HepG2 (cell line): ENCODE data around the gene TNFAIP6. TPM values are rescaled to one million over a fixed set of nuclear protein-coding genes. Genes with fewer than 3 reads are reported as not detected.

Experiments used
- ATAC-seq: fragments of 200-7000 bp; cut with Tn5 transposase; 3 replicates; pipeline ENCODE4 v1.9.1; 2020; ENCODE audit warnings: mild to moderate bottlenecking, moderate library complexity
- Bru-seq: library from RNA; stranded (reverse); fragments of 400-500 nt; gene quantifications from one replicate; lab custom pipeline; 2021; lab: Mats Ljungman, UMichigan
- BruChase-seq, 2 experiments: library from RNA; stranded (reverse); fragments of 400-500 nt; gene quantifications; one replicate each; lab custom pipeline; 2021; lab: Mats Ljungman, UMichigan
- BruUV-seq: library from RNA; stranded (reverse); fragments of 400-500 nt; replicated peaks from 2 replicates; lab custom pipeline; 2021; lab: Mats Ljungman, UMichigan
- CTCF ChIA-PET: fragments of 300-600 bp; formaldehyde crosslinking; extraction: SDS; loops from one replicate; lab custom pipeline; 2021; ENCODE audit warnings: low total read pairs, inconsistent platforms, low intra/inter-chr PET ratio; lab: Yijun Ruan, JAX
- POLR2A ChIA-PET: fragments of 350-600 bp; sonication (Branson Sonifier 250); formaldehyde crosslinking; loops from one replicate; lab custom pipeline; 2020; ENCODE audit warnings: antibody characterized with exemption, inconsistent platforms; lab: Yijun Ruan, JAX
- DNase-seq: peaks from one replicate; pipeline ENCODE4 v3.0.0-alpha.2; 2015; ENCODE audit warnings: low spot score
- FAIRE-seq: peaks from 3 replicates; lab custom pipeline; 2011; peaks lifted over from hg19 to GRCh38; lab: Jason Lieb, UNC
- H2AFZ ChIP-seq: one replicate; pipeline ENCODE4 v1.6.1; 2011; ENCODE audit warnings: low read length, inconsistent platforms
- H3K27ac ChIP-seq: fragments of 300-600 bp; 3 replicates; pipeline ENCODE4 v1.8.0; 2011; ENCODE audit warnings: mixed run types, mild to moderate bottlenecking, mixed read lengths, low read length, inconsistent platforms; ENCODE audit not compliant: insufficient read depth; ENCODE audit errors: extremely low read length
- H3K27me3 ChIP-seq, 2 experiments: fragments of 200-600 bp in 1 of 2; 2 replicates in 1 of 2; 3 replicates in 1 of 2; pipeline versions ENCODE4 v1.6.0 to v1.8.0; 2011; ENCODE audit warnings: low read length in 2 of 2, mild to moderate bottlenecking in 2 of 2, moderate library complexity in 2 of 2, inconsistent platforms in 1 of 2; ENCODE audit not compliant: insufficient read depth in 2 of 2, control insufficient read depth in 1 of 2
- H3K36me3 ChIP-seq, 2 experiments: fragments of 200-600 bp in 1 of 2; replicated peaks in 1 of 2; 2 replicates in 1 of 2; 3 replicates in 1 of 2; pipeline versions ENCODE4 v1.5.1 to v1.8.0; 2011; ENCODE audit warnings: low read length in 2 of 2, inconsistent platforms in 1 of 2; ENCODE audit not compliant: insufficient read depth in 2 of 2, control insufficient read depth in 1 of 2
- H3K4me1 ChIP-seq: 2 replicates; pipeline ENCODE4 v1.5.1; 2012; ENCODE audit warnings: low read length, inconsistent platforms; ENCODE audit not compliant: insufficient read depth
- H3K4me2 ChIP-seq: 2 replicates; pipeline ENCODE4 v1.6.0; 2011; ENCODE audit warnings: low read depth, low read length, inconsistent platforms
- H3K4me3 ChIP-seq, 3 experiments: fragments of 200-600 bp in 1 of 3; sonication (generic), shearing (Covaris generic) in 1 of 3; replicated peaks in 1 of 3; 2 replicates each; pipeline ENCODE4 v1.5.1; 2011 to 2016; ENCODE audit warnings: low read length in 3 of 3, inconsistent platforms in 2 of 3, low read depth in 2 of 3, mild to moderate bottlenecking in 2 of 3, control low read depth in 1 of 3, mixed read lengths in 1 of 3; ENCODE audit not compliant: insufficient read depth in 1 of 3
- H3K79me2 ChIP-seq: one replicate; pipeline ENCODE4 v1.6.1; 2011; ENCODE audit warnings: low read length, inconsistent platforms; ENCODE audit not compliant: insufficient read depth
- H3K9ac ChIP-seq: 2 replicates; pipeline ENCODE4 v1.6.0; 2011; ENCODE audit warnings: mild to moderate bottlenecking, low read depth, low read length, inconsistent platforms; ENCODE audit not compliant: insufficient read depth
- H3K9me3 ChIP-seq: 2 replicates; pipeline ENCODE4 v1.5.1; 2012; ENCODE audit warnings: mild to moderate bottlenecking, low read length
- H4K20me1 ChIP-seq: 2 replicates; pipeline ENCODE4 v1.6.0; 2011; ENCODE audit warnings: inconsistent platforms, mild to moderate bottlenecking, low read length, moderate library complexity; ENCODE audit not compliant: insufficient read depth
- BCLAF1 ChIP-seq: fragments of 450-650 bp; IDR thresholded peaks from 2 replicates; pipeline ENCODE4 v1.6.1; 2017; ENCODE audit warnings: mild to moderate bottlenecking
- ELF1 ChIP-seq: sonication (generic); formaldehyde crosslinking; IDR thresholded peaks from 2 replicates; pipeline ENCODE4 v1.4.0; 2020; ENCODE audit warnings: missing genetic modification reagents
- ISL2 ChIP-seq: sonication (generic); formaldehyde crosslinking; IDR thresholded peaks from 2 replicates; pipeline ENCODE4 v1.5.0; 2020; ENCODE audit warnings: missing genetic modification reagents
- SMAD3 ChIP-seq: sonication (generic); formaldehyde crosslinking; IDR thresholded peaks from 2 replicates; pipeline ENCODE4 v1.4.0; 2020; ENCODE audit warnings: missing genetic modification reagents
- THAP9 ChIP-seq: sonication (generic); formaldehyde crosslinking; IDR thresholded peaks from 2 replicates; pipeline ENCODE4; 2020; ENCODE audit warnings: missing genetic modification reagents, mild to moderate bottlenecking, borderline replicate concordance
- ZFP36 ChIP-seq: fragments of 150-350 bp; IDR thresholded peaks from 2 replicates; pipeline ENCODE4 v1.6.1; 2018; ENCODE audit warnings: borderline replicate concordance, low read length, low read depth; ENCODE audit not compliant: partially characterized antibody
- ZNF142 ChIP-seq: sonication (generic); formaldehyde crosslinking; IDR thresholded peaks from 2 replicates; pipeline ENCODE4 v1.4.0; 2020; ENCODE audit warnings: missing genetic modification reagents
- ZNF530 ChIP-seq: sonication (generic); formaldehyde crosslinking; IDR thresholded peaks from 2 replicates; pipeline ENCODE4 v1.5.0; 2020; ENCODE audit warnings: low read depth, mild to moderate bottlenecking, missing genetic modification reagents
- WGBS: methylation state at CpG from one replicate; pipeline ENCODE4 v1.1.6; 2017; ENCODE audit warnings: low lambda C conversion rate; 5-methylcytosine and 5-hydroxymethylcytosine counted together
- in situ Hi-C: cut with HindIII; loops from 2 replicates; pipeline ENCODE4 v1.10.0; 2017; ENCODE audit warnings: low pct_unique_long_range_greater_than_20kb; ENCODE audit not compliant: extremely low pct_ligation_motif_present
- intact Hi-C: fragments of 100-400 bp; cut with micrococcal nuclease; formaldehyde crosslinking; loops from one replicate; pipeline ENCODE4 v1.10.0; 2022; ENCODE audit not compliant: unreplicated experiment
- long read RNA-seq, 2 experiments: library from RNA in 1 of 2; library from polyadenylated mRNA in 1 of 2; stranded (forward) in 1 of 2; unstranded in 1 of 2; transcript quantifications; one replicate each; pipeline ENCODE4 v2.0.0, GENCODE V29; 2019 to 2022
- polyA minus RNA-seq, 3 experiments: library from RNA; depleted of rRNA, polyadenylated mRNA; stranded (reverse); fragments of >200 nt; gene quantifications; 2 replicates each; pipeline ENCODE4 v1.2.3, GENCODE V29; 2011; ENCODE audit warnings: low replicate concordance in 1 of 3
- polyA plus RNA-seq, 8 experiments: library from polyadenylated mRNA; depleted of rRNA in 3 of 8; stranded (reverse) in 7 of 8; unstranded in 1 of 8; fragments of >200 nt; fragmentation: Illumina TruSeq in 4 of 8; extraction: Trizol in 4 of 8; gene quantifications; 2 replicates each; pipeline versions ENCODE4 v1.2.1 to v1.2.3, GENCODE V29; 2011 to 2016; ENCODE audit warnings: low read depth in 4 of 8, missing spikeins in 1 of 8, mixed read lengths in 1 of 8; ENCODE audit not compliant: insufficient read depth in 1 of 8
- total RNA-seq, 5 experiments: library from RNA; depleted of rRNA; stranded (reverse); fragments of >200 nt; fragmentation: Illumina TruSeq; extraction: Trizol; gene quantifications; 2 replicates each; pipeline ENCODE4 v1.2.3, GENCODE V29; 2016; ENCODE audit warnings: low read depth in 1 of 5

The TNFAIP6 gene
- total RNA-seq (2016; rRNA removed; fragmentation: Illumina TruSeq; extraction: Trizol) (not detected in 2 replicates), polyA plus RNA-seq (2011; rRNA removed) (not detected in 2 replicates), polyA minus RNA-seq (2011; rRNA and poly(A)+ RNA removed; ENCODE audit: low replicate concordance) (not detected in 2 replicates), Bru-seq, nascent RNA (not detected), BruChase-seq, experiment 1, labeled RNA remaining after a 6-hour chase (not detected), BruChase-seq, experiment 2, labeled RNA remaining after a 2-hour chase (not detected)
- not detected in 2 replicates for total RNA-seq (2016; cell fraction: cytosol; rRNA removed; fragmentation: Illumina TruSeq; extraction: Trizol; ENCODE audit: low read depth)
- not detected in 2 replicates for total RNA-seq (2016; cell fraction: insoluble cytoplasmic fraction; rRNA removed; fragmentation: Illumina TruSeq; extraction: Trizol)
- total RNA-seq (2016; cell fraction: membrane; rRNA removed; fragmentation: Illumina TruSeq; extraction: Trizol): not detected in 2 replicates
- not detected in 2 replicates for total RNA-seq (2016; cell fraction: nucleus; rRNA removed; fragmentation: Illumina TruSeq; extraction: Trizol)
- polyA plus RNA-seq (2011; cell fraction: cytosol; rRNA removed): not detected in 2 replicates
- polyA plus RNA-seq (2011; cell fraction: nucleus; rRNA removed): not detected in 2 replicates
- polyA plus RNA-seq (2012): not detected in 2 replicates
- polyA plus RNA-seq (2016; cell fraction: cytosol; fragmentation: Illumina TruSeq; extraction: Trizol; ENCODE audit: low read depth): not detected in 2 replicates
- not detected in 2 replicates for polyA plus RNA-seq (2016; cell fraction: insoluble cytoplasmic fraction; fragmentation: Illumina TruSeq; extraction: Trizol; ENCODE audit: low read depth)
- polyA plus RNA-seq (2016; cell fraction: membrane; fragmentation: Illumina TruSeq; extraction: Trizol; ENCODE audit: low read depth): not detected in 2 replicates
- polyA plus RNA-seq (2016; cell fraction: nucleus; fragmentation: Illumina TruSeq; extraction: Trizol; ENCODE audit: insufficient read depth, low read depth): not detected in 2 replicates
- not detected in 2 replicates for polyA minus RNA-seq (2011; cell fraction: cytosol; rRNA and poly(A)+ RNA removed)
- not detected in 2 replicates for polyA minus RNA-seq (2011; cell fraction: nucleus; rRNA and poly(A)+ RNA removed)
- long read RNA-seq, experiment 1: 0 reads
- long read RNA-seq, experiment 2: 0 reads

- H3K27ac ChIP-seq: no peak within 1 kb of the TSS
- no peaks in the 10 kb centered on the region for H3K4me1 ChIP-seq
- no peak within 1 kb of the TSS for H3K4me3 ChIP-seq
- in situ Hi-C loops: no loop called here
- WGBS: 18% methylated on average over 3 of the region's 3 CpGs
- H3K27me3 ChIP-seq: peaks cover 0 to 5% of the 10 kb centered on the region in 2 experiments; a peak in 1 of 5 replicates
- POLR2A ChIA-PET: no interaction called here
- intact Hi-C loops: no loop called here
- BruUV-seq: no TSS peak
- DNase-seq (no peak), FAIRE-seq (no peak), ATAC-seq (no peak)
- H3K36me3 ChIP-seq: no peaks in the 10 kb centered on the region
- no peak within 1 kb of the TSS for H3K4me2 ChIP-seq
- no peaks in the 10 kb centered on the region for H3K79me2 ChIP-seq
- H3K9ac ChIP-seq: no peak within 1 kb of the TSS
- H3K9me3 ChIP-seq: no peaks in the 10 kb centered on the region
- no peaks in the 10 kb centered on the region for H4K20me1 ChIP-seq
- no peak within 1 kb of the TSS for H2AFZ ChIP-seq
- CTCF ChIA-PET: no interaction called here
- TF ChIP-seq ZNF142 (no peak), BCLAF1 (no peak), ELF1 (CRISPR knock-in tag) (no peak), SMAD3 (no peak), ZNF530 (CRISPR knock-in tag) (no peak), THAP9 (no peak), ISL2 (CRISPR knock-in tag) (no peak), ZFP36 (no peak)
Measured at GRCh38 chr2:151357359-151357758, at the start of gene TNFAIP6. Gene TNFAIP6, plus strand, starts transcription at chr2:151357592. Its CDS starts 75 bp downstream, at chr2:151357667.
